ENCODE measurements around the gene TSHZ3.

GRCh38 chr19:31266196-31266595 is 83.0 kb downstream of the TSHZ3 start:
- TF ChIP-seq SIN3A (IDR thresholded peaks at IDR 0.05; ENCODE audit: borderline replicate concordance, insufficient read depth, low read length) = no peak
- no peak for TF ChIP-seq REST (IDR thresholded peaks at IDR 0.05; ENCODE audit: insufficient read depth in 1 of 2, low read depth in 2 of 2, low read length in 2 of 2)
- no peak for TF ChIP-seq POLR2AphosphoS5 (IDR thresholded peaks at IDR 0.05; ENCODE audit: low read depth, low read length)

All from PFSK-1 (cell line).